SU-DHL-6 (cell line): ENCODE measurements around the gene PSMA4.

ENCODE experiments used
- CTCF ChIP-seq: fragments of 200-600 bp; sonication (generic); IDR thresholded peaks from one replicate; pipeline ENCODE4 v1.5.1; 2017; ENCODE audit warnings: antibody characterized with exemption, mild to moderate bottlenecking, low read length, moderate library complexity; ENCODE audit not compliant: insufficient read depth, poor library complexity, severe bottlenecking
- EZH2phosphoT487 ChIP-seq: fragments of 200-600 bp; sonication (generic), shearing (Covaris generic); conservative IDR thresholded peaks from 2 replicates; pipeline ENCODE4 v1.6.1; 2018; ENCODE audit warnings: mild to moderate bottlenecking, antibody characterized with exemption, low read length, moderate library complexity, mixed read lengths

- TF ChIP-seq CTCF (no peak), EZH2phosphoT487 (no peak)
Observed at GRCh38 chr15:78540871-78541743, 863 bp downstream of the PSMA4 start.
